K562 (cell line): Measurements from ENCODE around the gene RBMS1. TPM values are rescaled to one million over a fixed set of nuclear protein-coding genes. Genes with fewer than 3 reads are reported as not detected.

Source experiments
- ATAC-seq: fragments of 200-7000 bp; cut with Tn5 transposase; 3 replicates; pipeline ENCODE4 v1.9.1; 2020; ENCODE audit warnings: moderate library complexity
- BruUV-seq: library from RNA; stranded (reverse); fragments of 400-500 nt; replicated peaks from 2 replicates; lab custom pipeline; 2021; lab: Mats Ljungman, UMichigan
- CTCF ChIA-PET: fragments of 300-600 bp; formaldehyde crosslinking; extraction: SDS; loops from one replicate; lab custom pipeline; 2021; ENCODE audit warnings: low intra/inter-chr PET ratio; lab: Yijun Ruan, JAX
- POLR2A ChIA-PET: fragments of 300-600, 350-650 bp; sonication (Branson Sonifier 250); formaldehyde crosslinking; extraction: SDS; loops from one replicate; lab custom pipeline; 2021; ENCODE audit warnings: antibody characterized with exemption, inconsistent platforms; lab: Yijun Ruan, JAX
- DNase-seq, 4 experiments: peaks; one replicate each; pipeline versions ENCODE4 v3.0.0 to v3.0.0-alpha.2; 2011 to 2018; ENCODE audit warnings: low spot score in 3 of 4, mixed read lengths in 3 of 4; ENCODE audit errors: extremely low read depth in 1 of 4
- FAIRE-seq: peaks from 2 replicates; lab custom pipeline; 2011; peaks lifted over from hg19 to GRCh38; lab: Jason Lieb, UNC
- H2AFZ ChIP-seq: 2 replicates; pipeline ENCODE4 v1.6.0; 2011; ENCODE audit warnings: low read depth, low read length, control low read depth, inconsistent platforms
- H3K27ac ChIP-seq: fragments of 200-600 bp; 3 replicates; pipeline ENCODE4 v1.8.0; 2011; ENCODE audit warnings: low read depth, mild to moderate bottlenecking, control low read depth, inconsistent platforms, low read length, moderate library complexity, mixed read lengths; ENCODE audit errors: extremely low read depth
- H3K27me3 ChIP-seq, 2 experiments: fragments of 300-600 bp in 1 of 2; 2 replicates in 1 of 2; 3 replicates in 1 of 2; pipeline versions ENCODE4 v1.6.0 to v1.8.0; 2011; ENCODE audit warnings: inconsistent platforms in 2 of 2, low read length in 2 of 2, mild to moderate bottlenecking in 1 of 2, mixed read lengths in 1 of 2, moderate library complexity in 1 of 2; ENCODE audit not compliant: control insufficient read depth in 2 of 2, insufficient read depth in 2 of 2
- H3K36me3 ChIP-seq: fragments of 300-600 bp; 3 replicates; pipeline ENCODE4 v1.8.0; 2011; ENCODE audit warnings: mild to moderate bottlenecking, low read length, inconsistent platforms; ENCODE audit not compliant: control insufficient read depth, insufficient read depth
- H3K4me1 ChIP-seq, 2 experiments: fragments of 200-600 bp in 1 of 2; replicated peaks in 1 of 2; 2 replicates in 1 of 2; 3 replicates in 1 of 2; pipeline versions ENCODE4 v1.5.1 to v1.8.0; 2011; ENCODE audit warnings: inconsistent platforms in 2 of 2, low read length in 2 of 2, mild to moderate bottlenecking in 1 of 2, mixed read lengths in 1 of 2, moderate library complexity in 1 of 2; ENCODE audit not compliant: control insufficient read depth in 2 of 2, insufficient read depth in 2 of 2
- H3K4me2 ChIP-seq: 2 replicates; pipeline ENCODE4 v1.6.1; 2011; ENCODE audit warnings: low read length, control low read depth, inconsistent platforms, mixed read lengths; ENCODE audit not compliant: insufficient read depth
- H3K4me3 ChIP-seq: fragments of 200-600 bp; sonication (generic), shearing (Covaris generic); 2 replicates; pipeline ENCODE4 v1.5.1; 2016; ENCODE audit warnings: control low read depth, inconsistent platforms
- H3K79me2 ChIP-seq: fragments of 200-600 bp; 3 replicates; pipeline ENCODE4 v1.8.0; 2011; ENCODE audit warnings: low read length, inconsistent platforms; ENCODE audit not compliant: control insufficient read depth, insufficient read depth
- H3K9ac ChIP-seq, 2 experiments: 2 replicates each; pipeline versions ENCODE4 v1.6.0 to v1.6.1; 2011; ENCODE audit warnings: low read depth in 2 of 2, low read length in 2 of 2, control low read depth in 1 of 2, inconsistent platforms in 1 of 2, mild to moderate bottlenecking in 1 of 2, mixed read lengths in 1 of 2; ENCODE audit not compliant: insufficient read depth in 1 of 2
- H3K9me1 ChIP-seq: one replicate; pipeline ENCODE4 v1.6.0; 2011; ENCODE audit warnings: inconsistent platforms, mild to moderate bottlenecking, low read length, moderate library complexity; ENCODE audit not compliant: control insufficient read depth, insufficient read depth
- H3K9me3 ChIP-seq: replicated peaks from 2 replicates; pipeline ENCODE4 v1.5.1; 2011; ENCODE audit warnings: low read depth, low read length, inconsistent platforms; ENCODE audit not compliant: control insufficient read depth, insufficient read depth
- H4K20me1 ChIP-seq: replicated peaks from 2 replicates; pipeline ENCODE4 v1.6.1; 2011; ENCODE audit warnings: low read length, inconsistent platforms, mixed read lengths; ENCODE audit not compliant: control insufficient read depth, insufficient read depth
- ARID3A ChIP-seq: IDR thresholded peaks from 2 replicates; pipeline ENCODE4 v1.6.1; 2012; ENCODE audit warnings: low read depth, low read length, improper control_type of control experiment, borderline replicate concordance
- CLOCK ChIP-seq: fragments of 250-450 bp; sonication (Bioruptor Pico); IDR thresholded peaks from 2 replicates; pipeline ENCODE4 v1.4.0; 2020; ENCODE audit warnings: mild to moderate bottlenecking, moderate library complexity, borderline replicate concordance
- CXXC5 ChIP-seq: fragments of 250-450 bp; sonication (Bioruptor Pico); IDR thresholded peaks from 2 replicates; pipeline ENCODE4 v1.8.0; 2022; ENCODE audit warnings: inconsistent platforms, mild to moderate bottlenecking, moderate library complexity
- EP400 ChIP-seq: fragments of 450-650 bp; IDR thresholded peaks from 2 replicates; pipeline ENCODE4 v1.6.1; 2017; ENCODE audit warnings: antibody characterized with exemption, mild to moderate bottlenecking, moderate library complexity
- NCOA2 ChIP-seq, 2 experiments: fragments of 450-650 bp; IDR thresholded peaks; 2 replicates each; pipeline ENCODE4 v1.6.1; 2018; ENCODE audit warnings: mild to moderate bottlenecking in 2 of 2, moderate library complexity in 1 of 2; ENCODE audit not compliant: partially characterized antibody in 2 of 2
- NCOA4 ChIP-seq: fragments of 450-650 bp; IDR thresholded peaks from 2 replicates; pipeline ENCODE4 v1.6.1; 2018; ENCODE audit warnings: mild to moderate bottlenecking; ENCODE audit not compliant: partially characterized antibody
- STAT5B ChIP-seq: fragments of 250-450 bp; sonication (Bioruptor Pico); IDR thresholded peaks from 2 replicates; pipeline ENCODE4 v1.8.0; 2021; ENCODE audit warnings: mild to moderate bottlenecking, inconsistent platforms
- ZNF124 ChIP-seq: sonication (generic); formaldehyde crosslinking; IDR thresholded peaks from 2 replicates; pipeline ENCODE4 v1.8.1; 2022; ENCODE audit warnings: missing genetic modification reagents
- ZNF134 ChIP-seq: fragments of 250-450 bp; sonication (Bioruptor Pico); conservative IDR thresholded peaks from 2 replicates; pipeline ENCODE4 v1.4.0; 2020
- ZNF318 ChIP-seq, 2 experiments: fragments of 450-650 bp; IDR thresholded peaks; 2 replicates each; pipeline ENCODE4 v1.6.1; 2016; ENCODE audit warnings: mild to moderate bottlenecking in 2 of 2, borderline replicate concordance in 1 of 2, low read depth in 1 of 2, moderate library complexity in 1 of 2
- WGBS: fragments of 100-300 bp; shearing (Covaris generic); methylation state at CpG from one replicate; pipeline ENCODE4 v1.1.6; 2016; ENCODE audit warnings: low coverage, mixed read lengths; ENCODE audit not compliant: insufficient coverage; ENCODE audit errors: missing lambda C conversion rate; 5-methylcytosine and 5-hydroxymethylcytosine counted together
- in situ Hi-C: fragments of 300-500 bp; cut with MboI; formaldehyde crosslinking; loops from 4 replicates; pipeline ENCODE4 v1.15.0; 2018; ENCODE audit warnings: inconsistent platforms, mixed read lengths
- intact Hi-C: fragments of 100-400 bp; cut with micrococcal nuclease; formaldehyde crosslinking; loops from 2 replicates; pipeline ENCODE4 v1.14.2; 2022
- polyA plus RNA-seq, 8 experiments: library from polyadenylated mRNA; depleted of rRNA in 4 of 8; stranded (reverse) in 5 of 8; unstranded in 3 of 8; fragments of >200 nt; fragmentation: Nextera tagmentation in 2 of 8; fragmentation: Illumina TruSeq in 1 of 8; extraction: Ambion mirVana in 2 of 8; extraction: Trizol in 1 of 8; gene quantifications; 2 replicates each; pipeline versions ENCODE4 v1.2.1 to v1.2.3, GENCODE V29; 2011 to 2014; ENCODE audit warnings: inconsistent platforms in 1 of 8, missing spikeins in 1 of 8
- total RNA-seq, 7 experiments: library from RNA; depleted of rRNA in 6 of 7; stranded (reverse); fragments of >200 nt in 6 of 7; fragmentation: Illumina TruSeq in 2 of 7; extraction: Trizol in 2 of 7; gene quantifications; 2 replicates each; pipeline versions ENCODE4 v1.2.1 to v1.2.3, GENCODE V29; 2011 to 2021; ENCODE audit warnings: low replicate concordance in 1 of 7

Gene RBMS1
- total and polyA plus RNA-seq, 9 of the 15 experiments (the other 6 are each of a cell fraction or from before 2014, with no cell fraction given), result 0.04 to 0.31 (median 0.09) TPM; not detected in 6

DNA sequence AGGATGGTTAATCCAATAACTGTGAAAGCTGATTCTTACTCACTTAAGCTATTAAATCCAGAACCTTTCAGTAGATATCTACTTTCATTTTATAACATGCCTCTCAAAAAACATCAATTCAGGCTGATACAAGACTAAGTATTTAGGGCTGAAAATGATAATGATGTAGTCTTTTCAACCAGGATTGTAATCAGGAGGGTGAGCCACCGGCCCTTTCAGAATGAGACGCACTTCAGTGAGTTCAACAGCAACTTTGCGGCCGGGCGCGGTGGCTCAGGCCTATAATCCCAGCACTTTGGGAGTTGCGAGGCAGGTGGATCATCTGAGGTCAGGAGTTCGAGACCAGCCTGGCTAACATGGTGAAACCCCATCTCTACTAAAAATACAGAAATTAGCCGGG lies 30.4 kb downstream of the RBMS1 start:
- Histone ChIP-seq H2AFZ (no peak overlapping the region), H3K9ac (no peak overlapping the region), H3K4me1 (no peaks in the 10 kb centered on the region), H4K20me1 (no peaks in the 10 kb centered on the region), H3K4me3 (no peak overlapping the region), H3K9me3 (no peaks in the 10 kb centered on the region), H3K27me3 (no peaks in the 10 kb centered on the region), H3K36me3 (no peaks in the 10 kb centered on the region), H3K4me2 (no peak overlapping the region), H3K9me1 (no peaks in the 10 kb centered on the region), H3K79me2 (no peaks in the 10 kb centered on the region), H3K27ac (no peak overlapping the region)
- BruUV-seq, result no TSS peak
- ChIA-PET POLR2A (no interaction called here), CTCF (no interaction called here)
- WGBS, result under 1% methylated on average over 9 of the region's 9 CpGs
- no peak for ATAC-seq
- in situ Hi-C loops, result no loop called here
- no peak for DNase-seq
- FAIRE-seq, result no peak
- intact Hi-C loops, result no loop called here
- TF ChIP-seq EP400 (no peak), ZNF124 (CRISPR knock-in tag) (no peak), CLOCK (no peak), ARID3A (no peak), NCOA2 (IDR thresholded peaks at IDR 0.05; ENCODE audit: partially characterized antibody in 2 of 2) (no peak), STAT5B (CRISPR knock-in tag) (no peak), ZNF318 (IDR thresholded peaks at IDR 0.05; ENCODE audit: borderline replicate concordance in 1 of 2, low read depth in 1 of 2) (no peak), NCOA4 (no peak), ZNF134 (CRISPR knock-in tag) (no peak), CXXC5 (CRISPR knock-in tag) (no peak)
